ENCODE measurements around the gene NATD1.

DNA sequence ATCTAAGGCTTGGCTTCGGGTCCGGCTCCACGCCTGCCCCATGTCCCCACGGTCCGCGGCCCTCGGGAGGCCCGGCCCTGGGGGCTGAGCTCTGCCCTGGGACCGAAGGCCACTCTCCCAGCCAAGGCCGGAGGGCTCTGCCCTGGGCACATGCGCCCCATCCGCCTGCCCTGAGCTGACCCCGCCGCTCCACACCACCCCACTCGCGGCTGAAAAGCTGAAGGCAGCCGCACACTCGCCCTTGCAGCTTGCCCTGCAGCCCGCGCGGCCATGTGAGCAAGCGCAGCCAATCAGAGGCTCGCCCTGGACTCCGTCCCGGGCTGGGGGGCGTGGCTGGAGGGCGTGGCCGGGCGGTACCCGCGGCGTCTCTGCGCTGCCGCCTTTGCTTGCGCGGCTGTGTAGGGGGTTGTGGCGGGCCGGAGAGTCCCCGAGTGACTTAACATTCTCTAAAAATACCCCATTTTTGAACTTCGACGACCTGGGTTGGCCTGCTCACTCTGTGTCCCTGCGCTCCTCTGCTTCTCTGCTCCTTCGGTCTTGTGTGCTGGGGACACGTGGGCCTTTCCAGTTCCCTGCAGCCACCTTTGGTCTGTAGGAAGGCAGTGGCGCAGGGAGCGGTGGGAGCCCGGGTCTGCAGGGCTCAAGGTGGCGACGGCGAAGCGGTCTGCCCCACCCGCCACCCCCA is 22.5 kb upstream of the NATD1 start:
- TF ChIP-seq, protein P1, sequence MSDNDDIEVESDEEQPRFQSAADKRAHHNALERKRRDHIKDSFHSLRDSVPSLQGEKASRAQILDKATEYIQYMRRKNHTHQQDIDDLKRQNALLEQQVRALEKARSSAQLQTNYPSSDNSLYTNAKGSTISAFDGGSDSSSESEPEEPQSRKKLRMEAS (IDR thresholded peaks at IDR 0.05): no peak
- TF ChIP-seq, protein P2, sequence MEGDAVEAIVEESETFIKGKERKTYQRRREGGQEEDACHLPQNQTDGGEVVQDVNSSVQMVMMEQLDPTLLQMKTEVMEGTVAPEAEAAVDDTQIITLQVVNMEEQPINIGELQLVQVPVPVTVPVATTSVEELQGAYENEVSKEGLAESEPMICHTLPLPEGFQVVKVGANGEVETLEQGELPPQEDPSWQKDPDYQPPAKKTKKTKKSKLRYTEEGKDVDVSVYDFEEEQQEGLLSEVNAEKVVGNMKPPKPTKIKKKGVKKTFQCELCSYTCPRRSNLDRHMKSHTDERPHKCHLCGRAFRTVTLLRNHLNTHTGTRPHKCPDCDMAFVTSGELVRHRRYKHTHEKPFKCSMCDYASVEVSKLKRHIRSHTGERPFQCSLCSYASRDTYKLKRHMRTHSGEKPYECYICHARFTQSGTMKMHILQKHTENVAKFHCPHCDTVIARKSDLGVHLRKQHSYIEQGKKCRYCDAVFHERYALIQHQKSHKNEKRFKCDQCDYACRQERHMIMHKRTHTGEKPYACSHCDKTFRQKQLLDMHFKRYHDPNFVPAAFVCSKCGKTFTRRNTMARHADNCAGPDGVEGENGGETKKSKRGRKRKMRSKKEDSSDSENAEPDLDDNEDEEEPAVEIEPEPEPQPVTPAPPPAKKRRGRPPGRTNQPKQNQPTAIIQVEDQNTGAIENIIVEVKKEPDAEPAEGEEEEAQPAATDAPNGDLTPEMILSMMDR (IDR thresholded peaks at IDR 0.05; ENCODE audit: low read depth, low read length, missing input control): no peak
- TF ChIP-seq, protein P3, sequence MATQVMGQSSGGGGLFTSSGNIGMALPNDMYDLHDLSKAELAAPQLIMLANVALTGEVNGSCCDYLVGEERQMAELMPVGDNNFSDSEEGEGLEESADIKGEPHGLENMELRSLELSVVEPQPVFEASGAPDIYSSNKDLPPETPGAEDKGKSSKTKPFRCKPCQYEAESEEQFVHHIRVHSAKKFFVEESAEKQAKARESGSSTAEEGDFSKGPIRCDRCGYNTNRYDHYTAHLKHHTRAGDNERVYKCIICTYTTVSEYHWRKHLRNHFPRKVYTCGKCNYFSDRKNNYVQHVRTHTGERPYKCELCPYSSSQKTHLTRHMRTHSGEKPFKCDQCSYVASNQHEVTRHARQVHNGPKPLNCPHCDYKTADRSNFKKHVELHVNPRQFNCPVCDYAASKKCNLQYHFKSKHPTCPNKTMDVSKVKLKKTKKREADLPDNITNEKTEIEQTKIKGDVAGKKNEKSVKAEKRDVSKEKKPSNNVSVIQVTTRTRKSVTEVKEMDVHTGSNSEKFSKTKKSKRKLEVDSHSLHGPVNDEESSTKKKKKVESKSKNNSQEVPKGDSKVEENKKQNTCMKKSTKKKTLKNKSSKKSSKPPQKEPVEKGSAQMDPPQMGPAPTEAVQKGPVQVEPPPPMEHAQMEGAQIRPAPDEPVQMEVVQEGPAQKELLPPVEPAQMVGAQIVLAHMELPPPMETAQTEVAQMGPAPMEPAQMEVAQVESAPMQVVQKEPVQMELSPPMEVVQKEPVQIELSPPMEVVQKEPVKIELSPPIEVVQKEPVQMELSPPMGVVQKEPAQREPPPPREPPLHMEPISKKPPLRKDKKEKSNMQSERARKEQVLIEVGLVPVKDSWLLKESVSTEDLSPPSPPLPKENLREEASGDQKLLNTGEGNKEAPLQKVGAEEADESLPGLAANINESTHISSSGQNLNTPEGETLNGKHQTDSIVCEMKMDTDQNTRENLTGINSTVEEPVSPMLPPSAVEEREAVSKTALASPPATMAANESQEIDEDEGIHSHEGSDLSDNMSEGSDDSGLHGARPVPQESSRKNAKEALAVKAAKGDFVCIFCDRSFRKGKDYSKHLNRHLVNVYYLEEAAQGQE (IDR thresholded peaks at IDR 0.05): no peak
- no peak for TF ChIP-seq JUND (IDR thresholded peaks at IDR 0.05)
- no peak for TF ChIP-seq YY1 (IDR thresholded peaks at IDR 0.05)
- no peak for TF ChIP-seq GABPA (IDR thresholded peaks at IDR 0.05 in 1 of 2, conservative IDR thresholded peaks at IDR 0.05 in 1 of 2)
- TF ChIP-seq RXRA (IDR thresholded peaks at IDR 0.05): peak in 1 of 2 donors; percentile 48
- TF ChIP-seq, protein P4, sequence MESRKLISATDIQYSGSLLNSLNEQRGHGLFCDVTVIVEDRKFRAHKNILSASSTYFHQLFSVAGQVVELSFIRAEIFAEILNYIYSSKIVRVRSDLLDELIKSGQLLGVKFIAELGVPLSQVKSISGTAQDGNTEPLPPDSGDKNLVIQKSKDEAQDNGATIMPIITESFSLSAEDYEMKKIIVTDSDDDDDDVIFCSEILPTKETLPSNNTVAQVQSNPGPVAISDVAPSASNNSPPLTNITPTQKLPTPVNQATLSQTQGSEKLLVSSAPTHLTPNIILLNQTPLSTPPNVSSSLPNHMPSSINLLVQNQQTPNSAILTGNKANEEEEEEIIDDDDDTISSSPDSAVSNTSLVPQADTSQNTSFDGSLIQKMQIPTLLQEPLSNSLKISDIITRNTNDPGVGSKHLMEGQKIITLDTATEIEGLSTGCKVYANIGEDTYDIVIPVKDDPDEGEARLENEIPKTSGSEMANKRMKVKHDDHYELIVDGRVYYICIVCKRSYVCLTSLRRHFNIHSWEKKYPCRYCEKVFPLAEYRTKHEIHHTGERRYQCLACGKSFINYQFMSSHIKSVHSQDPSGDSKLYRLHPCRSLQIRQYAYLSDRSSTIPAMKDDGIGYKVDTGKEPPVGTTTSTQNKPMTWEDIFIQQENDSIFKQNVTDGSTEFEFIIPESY (IDR thresholded peaks at IDR 0.05): no peak
- TF ChIP-seq TAF1 (conservative IDR thresholded peaks at IDR 0.05): no peak
- peak in 1 of 2 donors; percentile 7 for TF ChIP-seq RAD21 (IDR thresholded peaks at IDR 0.05)
- no peak for TF ChIP-seq HNF4G (IDR thresholded peaks at IDR 0.05)

Measured in liver (tissue), 3 donors.